PC-9 (cell line): ENCODE measurements around the gene NUDT16L1.

Source experiments
- EZH2 ChIP-seq: fragments of 200-600 bp; sonication (generic); IDR thresholded peaks from 2 replicates; pipeline ENCODE4 v1.8.0; 2017; ENCODE audit warnings: antibody characterized with exemption, low read depth
- TF ChIP-seq, protein P1 (sequence below): fragments of 200-600 bp; sonication (generic); conservative IDR thresholded peaks from 2 replicates; pipeline ENCODE4 v1.6.1; 2017; ENCODE audit warnings: mixed run types, antibody characterized with exemption, mild to moderate bottlenecking, moderate library complexity

DNA sequence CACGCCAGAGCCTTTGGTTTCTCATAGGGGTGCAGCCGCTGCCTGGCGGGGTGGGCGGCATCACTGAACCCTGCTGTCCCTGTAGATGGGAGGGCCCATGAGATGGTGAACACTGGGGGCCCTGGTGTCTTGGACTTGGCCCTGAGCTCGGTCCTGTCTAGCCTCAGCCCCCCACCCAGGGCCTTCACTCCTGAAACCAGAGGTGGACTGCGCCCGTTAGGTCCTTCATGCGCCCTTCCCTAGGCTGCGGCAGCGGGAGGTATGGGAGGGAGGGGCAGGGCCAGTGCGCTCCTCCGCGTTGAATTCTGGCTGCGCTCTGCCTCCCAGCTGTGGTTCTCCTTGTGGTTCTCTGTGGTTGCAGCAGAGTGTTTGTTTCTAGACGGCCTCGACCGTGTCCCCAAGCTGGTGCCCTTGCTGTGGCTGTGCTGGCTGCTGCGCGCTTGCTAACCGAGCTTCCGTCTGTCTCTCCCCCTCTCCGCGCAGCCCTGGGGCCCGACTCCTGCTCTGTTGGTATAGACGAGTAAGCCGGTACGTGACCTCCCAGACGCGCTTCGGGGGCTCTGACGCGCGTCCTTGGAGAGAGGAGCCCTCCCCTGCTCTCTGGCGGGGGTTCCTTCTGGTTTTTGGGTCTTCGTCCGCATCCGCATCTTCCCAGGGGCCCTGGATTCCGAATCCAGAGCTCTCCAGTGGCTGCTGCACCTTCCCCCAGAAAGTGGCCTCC is 7.4 kb upstream of the NUDT16L1 start:
- TF ChIP-seq, protein P1, sequence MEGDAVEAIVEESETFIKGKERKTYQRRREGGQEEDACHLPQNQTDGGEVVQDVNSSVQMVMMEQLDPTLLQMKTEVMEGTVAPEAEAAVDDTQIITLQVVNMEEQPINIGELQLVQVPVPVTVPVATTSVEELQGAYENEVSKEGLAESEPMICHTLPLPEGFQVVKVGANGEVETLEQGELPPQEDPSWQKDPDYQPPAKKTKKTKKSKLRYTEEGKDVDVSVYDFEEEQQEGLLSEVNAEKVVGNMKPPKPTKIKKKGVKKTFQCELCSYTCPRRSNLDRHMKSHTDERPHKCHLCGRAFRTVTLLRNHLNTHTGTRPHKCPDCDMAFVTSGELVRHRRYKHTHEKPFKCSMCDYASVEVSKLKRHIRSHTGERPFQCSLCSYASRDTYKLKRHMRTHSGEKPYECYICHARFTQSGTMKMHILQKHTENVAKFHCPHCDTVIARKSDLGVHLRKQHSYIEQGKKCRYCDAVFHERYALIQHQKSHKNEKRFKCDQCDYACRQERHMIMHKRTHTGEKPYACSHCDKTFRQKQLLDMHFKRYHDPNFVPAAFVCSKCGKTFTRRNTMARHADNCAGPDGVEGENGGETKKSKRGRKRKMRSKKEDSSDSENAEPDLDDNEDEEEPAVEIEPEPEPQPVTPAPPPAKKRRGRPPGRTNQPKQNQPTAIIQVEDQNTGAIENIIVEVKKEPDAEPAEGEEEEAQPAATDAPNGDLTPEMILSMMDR, result no peak
- no peak for TF ChIP-seq EZH2
